ES-I3 (cell line): Measurements from ENCODE around the gene EGF.

Source experiments
- H3K36me3 ChIP-seq: 2 replicates; pipeline ENCODE4 v1.6.1; 2013; ENCODE audit warnings: mild to moderate bottlenecking, low read length, control low read depth, moderate library complexity; ENCODE audit not compliant: insufficient read depth
- H3K4me1 ChIP-seq: 2 replicates; pipeline ENCODE4 v1.6.1; 2013; ENCODE audit warnings: mild to moderate bottlenecking, control low read depth, low read length; ENCODE audit not compliant: insufficient read depth
- H3K9ac ChIP-seq: 2 replicates; pipeline ENCODE4 v1.6.1; 2013; ENCODE audit warnings: low read depth, mild to moderate bottlenecking, low read length, moderate library complexity
- H3K9me3 ChIP-seq: 2 replicates; pipeline ENCODE4 v1.6.1; 2013; ENCODE audit warnings: mild to moderate bottlenecking, low read length, moderate library complexity; ENCODE audit not compliant: control insufficient read depth, insufficient read depth

Gene EGF

DNA sequence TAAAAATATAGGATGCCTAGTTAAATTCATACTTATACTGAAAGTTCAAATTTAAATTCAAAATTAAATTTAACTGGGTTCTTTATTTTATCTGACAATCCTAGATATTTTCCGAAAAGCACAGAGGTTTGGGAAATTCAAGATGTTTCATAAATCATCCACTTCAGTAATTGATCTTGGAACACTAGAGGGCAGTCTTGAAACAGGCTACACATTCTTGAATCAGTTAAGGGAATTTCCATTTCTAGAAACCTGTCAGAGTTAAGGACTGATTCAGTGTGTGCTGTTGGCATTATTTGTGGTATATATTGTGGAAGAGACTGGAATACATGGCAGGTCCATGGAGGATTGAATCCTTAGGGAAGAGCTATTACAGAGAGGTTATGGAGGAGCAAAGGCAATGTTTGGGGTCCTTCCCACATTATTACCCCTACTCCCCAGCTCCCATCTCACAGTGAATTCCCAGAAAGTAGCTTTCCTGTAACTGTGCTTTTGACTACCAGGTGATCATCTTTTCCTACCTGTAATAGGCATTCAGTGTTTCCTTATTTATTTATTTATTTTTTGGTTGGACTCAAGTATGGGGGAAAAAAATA is 92.9 kb downstream of the EGF start:
- Histone ChIP-seq H3K9ac (no peak overlapping the region), H3K36me3 (no peaks in the 10 kb centered on the region), H3K4me1 (no peaks in the 10 kb centered on the region), H3K9me3 (no peaks in the 10 kb centered on the region)

DNA sequence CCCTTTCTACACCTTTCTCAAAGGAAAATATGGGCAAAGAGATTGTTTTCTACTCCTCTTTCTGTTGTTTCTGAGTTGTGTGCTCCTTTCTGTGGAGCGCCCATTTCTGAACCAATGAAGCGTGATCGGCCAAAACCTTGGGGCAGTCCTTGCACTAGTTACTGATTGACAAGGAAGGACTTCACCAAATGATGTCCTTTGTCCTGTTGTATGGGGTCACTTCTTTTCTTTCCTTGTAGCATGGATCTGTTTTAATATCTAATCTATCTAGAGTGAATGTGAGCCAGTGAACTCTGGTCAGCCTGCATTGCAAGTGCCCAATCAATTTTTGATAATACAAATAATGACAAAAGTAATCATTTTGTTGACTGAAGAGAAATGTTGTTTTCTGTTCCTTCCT is 94.5 kb downstream of the EGF start:
- H3K9ac ChIP-seq = no peak overlapping the region
- no peaks in the 10 kb centered on the region for H3K4me1 ChIP-seq
- no peaks in the 10 kb centered on the region for H3K9me3 ChIP-seq
- no peaks in the 10 kb centered on the region for H3K36me3 ChIP-seq

DNA sequence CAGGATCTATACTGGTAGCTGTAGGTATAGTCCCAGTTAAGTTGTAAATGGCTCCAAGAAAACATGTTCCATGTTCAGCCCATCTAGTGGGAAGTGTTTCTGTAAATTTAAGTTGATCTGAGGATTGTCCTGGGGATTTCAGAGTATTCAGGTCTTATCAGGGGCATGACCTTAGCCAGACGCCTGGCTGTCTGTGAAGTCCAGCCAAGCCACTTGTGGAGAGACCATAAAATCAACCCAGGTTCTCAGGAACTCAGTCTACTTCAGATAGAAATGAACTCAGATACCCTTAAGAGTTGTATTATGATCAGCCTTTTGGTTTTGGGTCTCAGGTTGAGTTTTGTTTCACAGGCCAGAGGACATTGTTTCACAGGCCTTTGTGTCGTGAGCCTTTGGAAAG is 95.9 kb downstream of the EGF start:
- peaks cover under 1% of the 10 kb centered on the region; the same call in 1 of the 2 replicates for H3K4me1 ChIP-seq
- H3K9me3 ChIP-seq = no peaks in the 10 kb centered on the region
- no peak overlapping the region for H3K9ac ChIP-seq
- no peaks in the 10 kb centered on the region for H3K36me3 ChIP-seq

DNA sequence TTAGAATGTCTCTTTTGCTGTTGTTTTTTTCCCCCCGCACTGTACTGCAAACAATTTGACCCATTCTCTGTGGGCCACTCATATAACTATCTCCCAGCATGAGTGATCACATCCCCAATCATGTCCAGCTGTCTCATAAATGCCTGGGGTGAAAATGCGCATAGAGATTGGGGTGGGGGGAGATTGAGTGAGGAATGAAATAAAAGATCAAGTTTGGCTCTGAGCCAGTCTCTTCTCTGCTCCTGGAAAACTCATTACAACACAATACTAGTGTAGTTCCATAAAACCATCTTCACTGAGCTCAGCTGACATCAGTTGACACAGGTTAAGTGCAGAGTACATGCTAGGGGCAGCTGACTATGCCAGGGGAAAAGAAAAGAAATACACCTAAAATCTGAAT is 96.9 kb downstream of the EGF start:
- no peaks in the 10 kb centered on the region for H3K36me3 ChIP-seq
- H3K4me1 ChIP-seq = peaks cover 6% of the 10 kb centered on the region; the same call in 1 of the 2 replicates
- no peaks in the 10 kb centered on the region for H3K9me3 ChIP-seq
- no peak overlapping the region for H3K9ac ChIP-seq

DNA sequence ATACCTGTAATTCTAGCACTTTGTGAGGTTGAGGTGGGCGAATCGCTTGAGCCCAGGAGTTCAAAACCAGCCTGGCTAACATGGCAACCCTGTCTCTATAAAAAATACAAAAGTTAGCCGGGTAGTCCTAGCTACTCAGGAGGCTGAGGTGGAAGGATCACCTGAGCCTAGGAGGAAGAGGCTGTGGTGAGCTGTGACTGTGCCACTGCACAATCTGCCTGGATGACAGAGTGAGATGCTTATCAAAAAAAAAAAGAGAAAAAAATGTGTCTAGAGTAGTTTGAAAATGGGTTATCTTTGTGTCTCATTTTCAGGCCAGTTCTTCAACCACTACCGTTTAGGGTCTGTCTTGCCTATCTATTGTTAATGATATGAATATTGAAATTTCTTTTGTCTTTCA is 98.1 kb downstream of the EGF start:
- no peaks in the 10 kb centered on the region for H3K36me3 ChIP-seq
- no peaks in the 10 kb centered on the region for H3K9me3 ChIP-seq
- H3K4me1 ChIP-seq = peaks cover 6% of the 10 kb centered on the region; the same call in 1 of the 2 replicates
- H3K9ac ChIP-seq = no peak overlapping the region

DNA sequence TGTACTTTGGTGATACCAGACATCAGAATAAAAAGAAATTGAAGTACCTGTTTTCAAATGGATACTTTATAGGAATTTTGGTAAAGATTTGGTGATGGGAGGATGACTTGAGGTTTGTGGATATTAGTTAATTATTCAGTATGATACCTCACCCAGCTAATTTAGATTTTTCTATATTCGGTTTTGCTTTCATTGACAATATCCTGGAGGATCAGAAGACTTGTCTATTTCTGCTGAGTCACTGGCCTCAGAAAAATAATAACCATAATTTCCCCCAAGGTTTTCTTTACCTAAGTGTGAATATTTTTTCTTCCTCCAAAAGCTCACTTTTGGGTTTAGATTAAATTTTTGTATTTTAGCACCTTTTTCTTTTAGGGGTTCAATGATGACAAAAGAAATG is 100.2 kb downstream of the EGF start:
- no peak overlapping the region for H3K9ac ChIP-seq
- no peaks in the 10 kb centered on the region for H3K36me3 ChIP-seq
- H3K4me1 ChIP-seq = peaks cover 6% of the 10 kb centered on the region; the same call in 1 of the 2 replicates
- no peaks in the 10 kb centered on the region for H3K9me3 ChIP-seq

DNA sequence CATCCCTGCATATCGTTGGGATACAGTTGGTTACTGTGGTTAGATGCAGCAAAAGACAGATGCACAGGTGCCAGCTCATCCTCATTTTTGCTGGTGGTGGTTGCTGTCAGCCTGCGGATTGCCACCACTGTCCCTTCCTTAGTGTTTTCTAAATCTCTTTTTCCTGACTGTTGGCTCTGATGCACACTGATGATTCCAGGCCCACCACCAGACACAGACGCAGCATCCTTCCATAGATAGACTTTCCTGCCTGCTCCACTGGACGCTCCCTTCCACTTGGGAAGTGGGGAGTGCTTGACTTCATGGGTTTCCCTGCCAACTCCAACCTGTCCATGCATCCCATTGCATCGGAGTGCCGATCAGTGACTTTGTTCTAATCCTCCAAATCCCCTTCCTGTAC is 101.5 kb downstream of the EGF start:
- H3K9ac ChIP-seq = no peak overlapping the region
- H3K9me3 ChIP-seq = no peaks in the 10 kb centered on the region
- peaks cover 6% of the 10 kb centered on the region; the same call in 1 of the 2 replicates for H3K4me1 ChIP-seq
- no peaks in the 10 kb centered on the region for H3K36me3 ChIP-seq

DNA sequence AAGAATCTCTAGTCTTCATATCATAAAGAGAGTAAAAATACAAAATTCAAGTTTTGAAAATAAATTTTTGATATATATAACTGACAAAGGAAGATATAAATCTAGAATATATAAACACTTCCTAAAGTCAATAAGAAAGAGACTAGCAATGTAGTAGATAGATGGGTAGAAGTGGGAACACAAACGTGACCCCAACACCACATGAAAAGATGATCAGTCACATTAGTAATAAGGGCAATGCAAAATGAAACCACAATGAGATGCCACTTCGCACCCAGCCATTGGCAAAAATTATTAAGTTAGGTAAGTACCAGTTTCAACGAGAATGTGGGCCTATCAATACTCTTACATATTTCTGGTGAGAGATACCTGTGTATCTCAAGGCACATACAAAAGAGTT is 106.5 kb downstream of the EGF start:
- no peaks in the 10 kb centered on the region for H3K36me3 ChIP-seq
- H3K9me3 ChIP-seq = no peaks in the 10 kb centered on the region
- H3K9ac ChIP-seq = no peak overlapping the region
- H3K4me1 ChIP-seq = peaks cover 4% of the 10 kb centered on the region; the same call in 1 of the 2 replicates

DNA sequence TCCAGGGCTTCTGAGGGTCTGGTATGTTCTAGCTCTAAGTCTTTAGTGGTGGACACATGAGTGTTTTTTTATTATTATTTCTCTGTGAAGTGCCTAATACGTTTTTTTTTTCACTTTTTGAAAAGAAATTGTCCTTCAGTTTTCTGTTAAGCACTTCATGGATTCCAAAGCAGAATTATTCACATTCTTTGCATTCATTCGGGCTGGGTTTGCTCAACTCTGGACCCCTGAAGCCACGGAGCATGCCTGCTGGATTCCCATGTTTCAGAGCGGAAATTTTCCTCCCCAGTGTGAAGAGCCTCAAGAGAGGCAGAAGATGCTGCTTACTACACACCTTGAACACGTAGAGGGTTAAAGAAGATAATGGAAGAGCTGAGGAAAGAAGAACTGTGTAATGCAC is 107.5 kb downstream of the EGF start:
- Histone ChIP-seq H3K9ac (no peak overlapping the region), H3K36me3 (no peaks in the 10 kb centered on the region), H3K4me1 (peaks cover 4% of the 10 kb centered on the region; the same call in 1 of the 2 replicates), H3K9me3 (no peaks in the 10 kb centered on the region)

DNA sequence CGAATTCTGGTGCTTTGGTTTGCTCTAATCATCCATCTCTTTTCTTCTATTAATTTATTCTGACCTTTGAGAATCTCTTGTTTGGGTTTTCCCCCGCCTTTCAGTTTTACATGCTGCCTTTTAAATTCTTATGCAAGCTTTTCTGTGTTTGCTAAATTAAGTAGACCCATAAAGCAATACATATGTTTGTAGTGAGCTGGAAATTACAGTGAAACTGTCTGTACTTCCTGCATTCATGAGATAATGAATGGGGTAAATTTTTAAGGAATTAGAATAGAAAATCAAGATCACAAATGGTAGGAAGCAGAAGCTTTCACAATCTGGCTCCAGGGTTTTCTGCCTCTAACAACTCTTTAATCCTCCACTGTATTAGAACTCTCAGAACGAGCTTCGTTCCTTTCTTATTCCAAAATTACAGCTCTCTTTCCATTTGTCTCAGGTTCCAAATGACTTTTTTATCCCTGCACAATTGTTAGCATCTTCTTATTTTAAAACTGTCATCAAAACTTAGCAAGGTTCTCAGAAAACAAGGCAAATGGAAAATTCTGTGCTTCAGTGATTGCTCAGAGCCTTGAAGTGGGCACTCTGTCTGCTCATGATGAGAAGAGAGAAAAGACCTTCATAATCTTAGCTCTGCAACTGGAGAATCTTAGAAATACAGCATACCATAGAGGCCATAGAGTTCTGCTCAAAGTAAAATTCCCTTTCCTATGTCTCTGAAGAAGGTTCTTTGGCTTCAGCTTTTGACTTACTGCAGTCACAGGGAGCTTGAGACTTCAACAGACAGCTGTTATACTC is 108.2 kb downstream of the EGF start:
- Histone ChIP-seq H3K9ac (no peak overlapping the region), H3K9me3 (no peaks in the 10 kb centered on the region), H3K36me3 (no peaks in the 10 kb centered on the region), H3K4me1 (peaks cover 4% of the 10 kb centered on the region; the same call in 1 of the 2 replicates)

DNA sequence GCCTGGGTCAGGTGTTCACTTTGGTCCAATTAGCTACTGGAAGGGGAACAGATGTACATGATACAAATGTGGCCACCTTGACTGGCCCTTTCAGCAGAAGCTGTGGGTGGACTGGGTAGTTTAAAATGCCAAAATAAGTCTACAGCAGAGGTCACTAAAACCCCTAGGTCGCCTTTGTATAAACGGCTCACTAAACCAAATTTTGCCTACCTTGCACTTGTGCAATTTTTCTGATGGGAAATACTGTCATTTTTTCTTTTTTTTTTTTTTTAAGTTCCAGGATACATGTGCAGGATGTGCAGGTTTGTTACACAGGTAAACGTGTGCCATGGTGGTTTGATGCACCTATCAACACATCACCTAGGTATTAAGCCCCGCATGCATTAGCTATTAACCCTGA is 109.8 kb downstream of the EGF start:
- Histone ChIP-seq H3K4me1 (peaks cover 4% of the 10 kb centered on the region; the same call in 1 of the 2 replicates), H3K36me3 (no peaks in the 10 kb centered on the region), H3K9me3 (no peaks in the 10 kb centered on the region), H3K9ac (no peak overlapping the region)

DNA sequence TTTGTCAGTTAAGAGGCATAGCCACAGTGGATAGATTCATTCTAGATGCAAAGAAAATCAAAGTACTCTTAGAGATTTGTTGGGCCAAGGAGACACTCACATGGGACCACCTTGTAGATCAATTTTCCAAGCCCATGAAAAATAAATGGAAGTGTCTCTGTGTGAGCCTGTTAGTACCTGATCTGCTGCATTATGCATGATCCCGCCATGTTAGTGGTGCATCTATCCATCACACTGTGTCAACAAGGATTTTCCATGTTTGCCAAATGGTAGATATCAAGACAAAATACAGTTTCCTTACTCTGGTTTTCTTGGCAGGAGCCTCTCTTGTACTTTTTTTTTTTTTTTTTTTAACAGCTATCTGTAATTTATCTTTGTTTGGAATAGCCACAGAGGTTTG is 112.4 kb downstream of the EGF start:
- Histone ChIP-seq H3K9ac (no peak overlapping the region), H3K9me3 (no peaks in the 10 kb centered on the region), H3K36me3 (no peaks in the 10 kb centered on the region), H3K4me1 (peaks cover 4% of the 10 kb centered on the region; the same call in 1 of the 2 replicates)

DNA sequence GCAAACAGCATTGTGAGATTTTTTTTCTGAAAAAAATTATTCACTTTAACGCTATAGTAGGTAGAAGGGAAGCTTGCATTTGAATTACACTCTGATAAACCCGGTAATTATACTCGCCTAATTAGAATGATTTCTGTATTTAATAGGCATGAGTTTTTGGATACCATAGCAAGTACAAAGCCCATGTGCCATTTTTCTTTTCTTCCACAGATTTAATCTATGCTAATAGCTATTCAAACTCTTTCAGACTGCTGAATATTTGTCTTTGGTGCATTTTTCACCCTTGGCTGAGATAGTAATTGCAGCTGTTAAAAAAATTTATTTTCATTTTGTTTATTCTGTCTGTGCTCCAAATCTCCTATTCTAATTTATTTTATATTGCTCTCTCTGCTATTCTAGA is 113.0 kb downstream of the EGF start:
- peaks cover 4% of the 10 kb centered on the region; the same call in 1 of the 2 replicates for H3K4me1 ChIP-seq
- no peaks in the 10 kb centered on the region for H3K9me3 ChIP-seq
- no peaks in the 10 kb centered on the region for H3K36me3 ChIP-seq
- H3K9ac ChIP-seq = no peak overlapping the region

DNA sequence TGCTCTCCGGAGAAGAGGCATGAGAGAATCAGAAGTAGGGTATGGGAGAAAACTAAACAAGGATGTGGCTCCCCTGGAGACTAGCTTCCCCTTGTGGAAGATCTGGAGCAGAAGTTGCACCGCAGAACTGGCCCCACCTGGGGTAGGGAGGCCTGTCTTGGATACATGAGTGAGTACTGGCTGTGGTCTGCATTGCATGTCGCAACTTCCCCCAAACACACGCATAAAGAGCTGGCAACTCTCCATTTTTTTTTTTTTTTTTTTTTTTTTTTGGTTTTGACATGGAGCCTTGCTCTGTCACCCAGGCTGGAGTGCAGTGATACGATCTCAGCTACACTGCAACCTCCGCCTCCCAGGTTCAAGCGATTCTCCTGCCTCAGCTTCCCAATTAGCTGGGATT is 119.9 kb downstream of the EGF start:
- Histone ChIP-seq H3K9ac (no peak overlapping the region), H3K36me3 (no peaks in the 10 kb centered on the region), H3K4me1 (no peaks in the 10 kb centered on the region), H3K9me3 (no peaks in the 10 kb centered on the region)

DNA sequence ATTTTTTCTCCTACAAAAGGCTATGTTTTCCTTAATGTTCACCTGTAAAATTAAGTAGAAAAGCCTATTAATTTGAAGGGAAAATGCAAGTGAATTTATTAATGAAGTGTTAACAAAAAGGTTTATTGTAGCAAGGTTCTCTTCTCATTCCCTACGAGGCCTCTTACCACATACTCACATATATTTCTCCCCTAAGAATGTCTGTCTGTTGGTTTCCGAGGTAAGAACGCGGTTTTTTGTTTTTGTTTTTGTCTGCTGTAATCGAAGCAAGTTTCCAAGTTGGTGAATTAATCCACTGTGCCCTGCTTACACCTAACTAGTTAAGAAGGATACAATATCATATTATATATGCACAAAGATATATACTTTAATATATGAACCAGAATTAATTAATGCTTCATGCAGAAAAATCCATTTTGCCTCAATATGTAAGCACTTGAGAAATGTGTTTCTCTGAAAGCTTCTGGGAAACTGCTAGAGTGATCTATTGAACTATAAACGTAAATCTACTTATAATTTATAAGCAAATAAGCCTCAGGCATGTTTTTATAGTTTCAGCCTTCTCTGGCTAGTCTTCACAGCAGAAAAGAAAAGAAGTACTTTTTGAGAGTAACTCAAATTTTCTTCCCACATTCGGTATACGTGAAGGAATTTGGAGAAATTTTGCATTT is 120.8 kb downstream of the EGF start:
- Histone ChIP-seq H3K4me1 (no peaks in the 10 kb centered on the region), H3K36me3 (no peaks in the 10 kb centered on the region), H3K9me3 (no peaks in the 10 kb centered on the region), H3K9ac (no peak overlapping the region)
